ENCODE data around the gene MEG3. TPM values are rescaled to one million over a fixed set of nuclear protein-coding genes. Genes with fewer than 3 reads are reported as not detected.

MEG3 gene
- total and polyA plus RNA-seq, 2 donors from 2014 or later, result 24.0 to 29.6 TPM

GRCh38 chr14:100819453-100819828 is 6.5 kb upstream of the MEG3 start:
- intact Hi-C loops (cut with DNase I), result no loop called here
- DNase-seq, result no peak
- Histone ChIP-seq H3K27me3 (ENCODE audit: control insufficient read depth, insufficient read depth, low read length) (no peaks in the 10 kb centered on the region), H3K36me3 (ENCODE audit: control insufficient read depth in 2 of 3, insufficient read depth in 3 of 3, low read length in 3 of 3) (no peaks in the 10 kb centered on the region), H3K9me3 (ENCODE audit: control insufficient read depth in 2 of 3, insufficient read depth in 1 of 3, low read length in 3 of 3) (no peaks in the 10 kb centered on the region), H3K27ac (ENCODE audit: low read depth in 2 of 2, low read length in 2 of 2) (no peak overlapping the region), H3K4me3 (ENCODE audit: low read length in 3 of 3) (no peak overlapping the region), H3K9ac (ENCODE audit: low read length in 3 of 3) (no peak overlapping the region), H3K4me1 (ENCODE audit: control insufficient read depth in 2 of 3, insufficient read depth in 2 of 3, low read depth in 1 of 3, low read length in 3 of 3) (peaks cover 0 to 2% (median 2%) of the 10 kb centered on the region in 3 donors)
- no peak for TF ChIP-seq CTCF (IDR thresholded peaks at IDR 0.05; ENCODE audit: borderline replicate concordance, extremely low read depth, insufficient read depth)
- FAIRE-seq, result no peak

DNA sequence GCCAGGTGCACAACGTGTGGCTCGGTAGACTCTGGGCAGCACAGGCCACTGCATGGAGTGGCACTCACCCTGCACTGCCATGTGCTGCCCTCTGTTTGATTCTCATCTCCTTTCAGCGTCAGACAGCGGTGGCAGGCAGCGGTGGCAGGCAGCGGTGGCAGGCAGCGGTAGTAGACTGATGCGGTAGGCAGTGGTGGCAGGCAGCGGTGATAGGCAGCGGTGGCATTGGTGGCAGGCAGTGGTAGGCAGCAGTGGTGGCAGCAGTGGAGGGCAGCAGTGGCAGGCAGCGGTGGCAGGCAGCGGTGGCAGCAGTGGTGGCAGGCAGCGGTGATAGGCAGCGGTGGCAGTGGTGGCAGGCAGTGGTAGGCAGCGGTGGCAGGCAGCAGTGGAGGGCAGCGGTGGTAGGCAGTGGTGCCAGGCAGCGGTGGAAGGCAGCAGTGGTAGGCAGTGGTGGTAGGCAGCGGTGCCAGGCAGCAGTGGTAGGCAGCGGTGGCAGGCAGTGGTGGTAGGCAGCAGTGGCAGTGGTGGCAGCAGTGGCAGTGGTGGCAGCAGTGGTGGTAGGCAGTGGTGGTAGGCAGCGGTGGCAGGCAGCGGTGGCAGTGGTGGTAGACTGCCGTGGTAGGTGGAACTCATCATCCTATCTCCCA is 6.0 kb upstream of the MEG3 start:
- intact Hi-C loops (cut with DNase I), result no loop called here

DNA sequence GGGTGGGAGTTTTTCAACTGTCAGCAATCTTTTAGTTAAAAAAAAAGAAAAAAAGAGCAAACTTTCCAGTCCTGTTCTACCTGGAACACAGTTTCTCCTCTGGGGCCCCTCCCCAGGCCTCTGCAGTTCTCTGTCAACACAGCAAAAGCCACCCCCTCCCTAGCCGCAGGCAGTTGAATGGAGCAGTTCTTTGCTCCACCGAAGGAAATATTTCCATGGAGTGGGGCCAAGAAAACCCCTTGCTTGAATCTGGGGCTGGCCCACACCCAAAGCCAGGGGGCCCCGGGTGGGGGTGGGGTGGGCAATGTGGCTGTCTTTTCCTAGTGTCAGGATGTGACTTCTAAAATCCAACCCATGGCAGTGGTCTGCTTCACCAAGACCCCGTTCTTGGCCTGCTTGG is 5.0 kb upstream of the MEG3 start:
- intact Hi-C loops (cut with DNase I), result no loop called here
- DNase-seq, result peak in 2 of 5 donors; percentile 26 to 59

More for the DNA sequence above, 6.0 kb upstream of the MEG3 start:
- no peak overlapping the region for H3K4me3 ChIP-seq (ENCODE audit: low read length in 3 of 3)
- H3K9me3 ChIP-seq (ENCODE audit: control insufficient read depth in 2 of 3, insufficient read depth in 1 of 3, low read length in 3 of 3), result no peaks in the 10 kb centered on the region
- no peak overlapping the region for H3K27ac ChIP-seq (ENCODE audit: low read depth in 2 of 2, low read length in 2 of 2)
- no peaks in the 10 kb centered on the region for H3K27me3 ChIP-seq (ENCODE audit: control insufficient read depth, insufficient read depth, low read length)
- peaks cover 0 to 2% (median 2%) of the 10 kb centered on the region in 3 donors for H3K4me1 ChIP-seq (ENCODE audit: control insufficient read depth in 2 of 3, insufficient read depth in 2 of 3, low read depth in 1 of 3, low read length in 3 of 3)
- H3K36me3 ChIP-seq (ENCODE audit: control insufficient read depth in 2 of 3, insufficient read depth in 3 of 3, low read length in 3 of 3), result no peaks in the 10 kb centered on the region
- H3K9ac ChIP-seq (ENCODE audit: low read length in 3 of 3), result no peak overlapping the region
- no peak for FAIRE-seq
- TF ChIP-seq CTCF (IDR thresholded peaks at IDR 0.05; ENCODE audit: borderline replicate concordance, extremely low read depth, insufficient read depth), result no peak
- peak in 1 of 5 donors; percentile 35 for DNase-seq

More for the DNA sequence above, 5.0 kb upstream of the MEG3 start:
- Histone ChIP-seq H3K27me3 (ENCODE audit: control insufficient read depth, insufficient read depth, low read length) (no peaks in the 10 kb centered on the region), H3K9me3 (ENCODE audit: control insufficient read depth in 2 of 3, insufficient read depth in 1 of 3, low read length in 3 of 3) (no peaks in the 10 kb centered on the region), H3K9ac (ENCODE audit: low read length in 3 of 3) (no peak overlapping the region), H3K4me1 (ENCODE audit: control insufficient read depth in 2 of 3, insufficient read depth in 2 of 3, low read depth in 1 of 3, low read length in 3 of 3) (peaks cover 0 to 2% (median 2%) of the 10 kb centered on the region in 3 donors), H3K4me3 (ENCODE audit: low read length in 3 of 3) (no peak overlapping the region), H3K36me3 (ENCODE audit: control insufficient read depth in 2 of 3, insufficient read depth in 3 of 3, low read length in 3 of 3) (no peaks in the 10 kb centered on the region), H3K27ac (ENCODE audit: low read depth in 2 of 2, low read length in 2 of 2) (no peak overlapping the region)
- no peak for TF ChIP-seq CTCF (IDR thresholded peaks at IDR 0.05; ENCODE audit: borderline replicate concordance, extremely low read depth, insufficient read depth)
- FAIRE-seq, result no peak

Measured in kidney (tissue), 14 donors.